A549 treated with AZD2906 at 1 μM for 4 hours (cell line): Measurements from ENCODE around the gene THNSL1. TPM values are rescaled to one million over a fixed set of nuclear protein-coding genes. Genes with fewer than 3 reads are reported as not detected.

Experiments
- total RNA-seq: library from RNA; stranded (reverse); fragments of 200-300 nt; extraction: Qiagen RNA extraction; gene quantifications from 5 replicates; pipeline ENCODE4 v1.2.3, GENCODE V29; 2022

THNSL1 gene
- total RNA-seq = 3.5 to 4.1 TPM (median 3.8 TPM) in 5 replicates

GRCh38 chr10:25016376-25017153 is at the start of gene THNSL1:
Gene THNSL1, plus strand, starts transcription at chr10:25016612. Its CDS starts 6,612 bp downstream, at chr10:25023224.

GRCh38 chr10:25015828-25016375 is 510 bp upstream of the THNSL1 start, which contains the start of gene ENKUR:
Gene ENKUR, minus strand, starts transcription at chr10:25016158. Its CDS starts 222 bp downstream, at chr10:25015936.

Other genes with a start within 250 kb of the THNSL1 start
- 15.3 to 19.8 TPM (median 16.4 TPM) in 5 replicates for gene PRTFDC1, start 64.0 kb upstream of the THNSL1 start, total RNA-seq
- 0.19 to 0.65 TPM (median 0.33 TPM) in 5 replicates for gene ENKUR, start 454 bp upstream of the THNSL1 start, total RNA-seq
- 0.03 to 0.07 TPM (median 0.06 TPM) in 5 replicates for gene GPR158, start 158.4 kb downstream of the THNSL1 start, total RNA-seq